ENCODE data around the gene KCNA3.
A peak's percentile ranks its signal among the peaks of the same experiment; 100 is the strongest.

The KCNA3 gene

DNA sequence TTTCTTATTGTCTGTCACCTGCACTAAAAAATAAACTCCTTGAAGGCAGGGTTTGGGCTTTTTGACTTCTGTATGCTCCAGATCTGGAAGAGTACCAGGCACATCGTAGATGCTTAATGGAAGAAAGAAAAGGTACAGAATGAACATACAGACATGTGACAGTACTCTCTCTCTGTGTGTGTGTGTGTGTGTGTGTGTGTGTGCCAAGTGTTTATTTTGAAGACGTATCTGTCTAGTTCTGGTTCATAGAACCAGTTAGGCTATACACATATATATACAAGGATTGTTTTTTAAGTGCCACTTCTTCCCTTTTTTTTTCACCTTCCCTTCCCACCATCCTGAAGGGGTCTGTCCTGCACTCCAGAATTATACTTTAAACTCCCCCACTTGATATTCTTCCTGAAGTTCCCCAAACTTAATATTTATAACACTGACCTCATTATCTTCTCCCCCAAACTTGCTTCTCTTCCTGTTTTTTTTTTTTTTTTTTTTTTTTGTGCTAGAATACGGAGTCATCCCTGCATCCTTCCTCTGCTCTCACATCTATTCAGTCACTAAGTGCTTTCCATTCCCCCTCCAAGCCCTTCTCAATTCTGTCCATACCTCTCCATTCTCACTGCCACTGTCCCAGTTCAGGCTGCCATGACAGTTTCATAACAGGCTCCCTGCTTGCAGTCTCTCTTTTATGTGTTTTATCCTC, 5.4 kb upstream of the KCNA3 start:
- H3K36me3 ChIP-seq (ENCODE audit: control insufficient read depth, insufficient read depth, low read length, severe bottlenecking): no peaks in the 10 kb centered on the region
- no peak overlapping the region for H3K9ac ChIP-seq (ENCODE audit: low read length)
- H3K27me3 ChIP-seq (replicated peaks; ENCODE audit: control insufficient read depth, insufficient read depth, low read length): peaks cover 31% of the 10 kb centered on the region
- no peak overlapping the region for H3K4me3 ChIP-seq (ENCODE audit: low read length)
- no peaks in the 10 kb centered on the region for H3K9me3 ChIP-seq (ENCODE audit: control insufficient read depth, low read length)
- no peaks in the 10 kb centered on the region for H3K4me1 ChIP-seq (ENCODE audit: control insufficient read depth, insufficient read depth, low read length)
- no peak for DNase-seq (ENCODE audit: low read depth)

DNA sequence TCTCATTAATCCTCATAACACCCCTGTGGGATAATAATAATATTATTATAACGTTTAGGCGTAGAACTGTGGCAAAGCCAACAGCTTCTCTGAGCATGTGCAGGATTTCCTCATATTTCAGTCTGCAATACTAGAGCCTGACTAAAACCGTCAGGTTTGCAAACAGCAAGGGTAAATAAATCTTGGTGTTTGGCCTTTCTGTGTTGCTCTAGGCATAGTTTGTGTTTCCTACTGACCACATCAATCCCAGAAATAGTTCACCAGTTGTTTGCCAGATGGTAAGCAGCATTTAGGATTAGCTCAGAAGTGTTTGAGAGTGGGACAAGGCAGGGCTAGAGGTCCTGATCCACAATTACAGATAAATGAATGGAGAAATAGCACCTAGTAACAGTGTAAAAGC, 2.8 kb upstream of the KCNA3 start:
- no peak overlapping the region for H3K9ac ChIP-seq (ENCODE audit: low read length)
- no peak for DNase-seq (ENCODE audit: low read depth)
- peaks cover 41% of the 10 kb centered on the region for H3K27me3 ChIP-seq (replicated peaks; ENCODE audit: control insufficient read depth, insufficient read depth, low read length)
- no peaks in the 10 kb centered on the region for H3K36me3 ChIP-seq (ENCODE audit: control insufficient read depth, insufficient read depth, low read length, severe bottlenecking)
- H3K4me3 ChIP-seq (ENCODE audit: low read length): no peak overlapping the region
- no peaks in the 10 kb centered on the region for H3K4me1 ChIP-seq (ENCODE audit: control insufficient read depth, insufficient read depth, low read length)
- H3K9me3 ChIP-seq (ENCODE audit: control insufficient read depth, low read length): peaks cover 6% of the 10 kb centered on the region

DNA sequence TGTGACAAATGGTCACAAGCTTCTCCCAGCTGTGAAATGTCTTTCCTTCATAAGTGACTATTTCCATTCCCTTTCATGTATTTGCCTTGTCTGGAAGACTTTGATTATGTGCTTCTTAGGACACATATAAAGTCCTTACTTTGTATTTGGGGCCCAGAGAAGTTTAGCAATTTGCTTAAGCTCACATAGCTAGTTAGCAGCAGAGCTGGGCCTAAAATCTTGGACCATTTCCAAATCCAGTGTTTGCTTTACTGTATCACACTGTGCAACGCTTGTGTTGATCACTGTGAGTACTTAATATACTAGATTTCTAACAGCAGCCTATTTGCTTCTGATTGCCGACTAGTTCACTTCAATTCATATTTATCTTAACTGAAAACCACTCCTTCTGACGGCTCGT, 2.2 kb upstream of the KCNA3 start:
- no peak for DNase-seq (ENCODE audit: low read depth)
- H3K4me1 ChIP-seq (ENCODE audit: control insufficient read depth, insufficient read depth, low read length): no peaks in the 10 kb centered on the region
- peaks cover 6% of the 10 kb centered on the region for H3K9me3 ChIP-seq (ENCODE audit: control insufficient read depth, low read length)
- peaks cover 41% of the 10 kb centered on the region for H3K27me3 ChIP-seq (replicated peaks; ENCODE audit: control insufficient read depth, insufficient read depth, low read length)
- H3K4me3 ChIP-seq (ENCODE audit: low read length): no peak overlapping the region
- H3K36me3 ChIP-seq (ENCODE audit: control insufficient read depth, insufficient read depth, low read length, severe bottlenecking): no peaks in the 10 kb centered on the region
- H3K9ac ChIP-seq (ENCODE audit: low read length): no peak overlapping the region

- Histone ChIP-seq H3K9me3 (ENCODE audit: control insufficient read depth, low read length) (peaks cover 6% of the 10 kb centered on the region), H3K27me3 (replicated peaks; ENCODE audit: control insufficient read depth, insufficient read depth, low read length) (peaks cover 28% of the 10 kb centered on the region), H3K4me1 (ENCODE audit: control insufficient read depth, insufficient read depth, low read length) (no peaks in the 10 kb centered on the region), H3K9ac (ENCODE audit: low read length) (no peak overlapping the region), H3K4me3 (ENCODE audit: low read length) (peak overlapping the region; percentile 66), H3K36me3 (ENCODE audit: control insufficient read depth, insufficient read depth, low read length, severe bottlenecking) (no peaks in the 10 kb centered on the region)
- DNase-seq (ENCODE audit: low read depth): no peak
Observed at GRCh38 chr1:110675060-110675791, 486 bp upstream of the KCNA3 start.

DNA sequence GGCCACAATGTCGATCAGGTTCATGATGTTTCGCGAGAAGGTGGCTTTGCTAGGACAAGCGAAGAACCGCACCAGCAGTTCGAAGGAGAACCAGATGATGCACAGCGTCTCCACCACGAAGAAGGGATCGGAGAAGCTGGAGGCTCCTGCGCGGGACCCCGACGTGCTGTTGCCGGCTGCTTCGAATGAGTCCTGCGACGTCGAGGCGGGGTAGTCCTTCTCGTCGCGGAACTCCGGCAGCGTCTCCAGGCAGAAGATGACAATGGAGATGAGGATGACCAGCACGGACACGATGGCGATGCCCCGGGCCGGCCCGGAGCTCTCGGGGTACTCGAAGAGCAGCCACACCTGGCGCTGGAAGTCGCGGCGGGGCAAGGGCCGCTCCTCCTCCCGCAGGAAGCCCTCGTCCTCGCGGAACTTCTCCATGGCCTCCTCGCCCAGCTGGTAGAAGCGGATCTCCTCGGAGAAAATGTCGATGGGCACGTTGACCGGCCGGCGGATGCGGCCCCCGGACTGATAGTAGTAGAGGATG, 869 bp downstream of the KCNA3 start:
- no peaks in the 10 kb centered on the region for H3K36me3 ChIP-seq (ENCODE audit: control insufficient read depth, insufficient read depth, low read length, severe bottlenecking)
- peaks cover 28% of the 10 kb centered on the region for H3K27me3 ChIP-seq (replicated peaks; ENCODE audit: control insufficient read depth, insufficient read depth, low read length)
- H3K9me3 ChIP-seq (ENCODE audit: control insufficient read depth, low read length): peaks cover 6% of the 10 kb centered on the region
- no peak for DNase-seq (ENCODE audit: low read depth)
- H3K4me1 ChIP-seq (ENCODE audit: control insufficient read depth, insufficient read depth, low read length): no peaks in the 10 kb centered on the region
- peak overlapping the region; percentile 66 for H3K4me3 ChIP-seq (ENCODE audit: low read length)
- H3K9ac ChIP-seq (ENCODE audit: low read length): no peak overlapping the region

DNA sequence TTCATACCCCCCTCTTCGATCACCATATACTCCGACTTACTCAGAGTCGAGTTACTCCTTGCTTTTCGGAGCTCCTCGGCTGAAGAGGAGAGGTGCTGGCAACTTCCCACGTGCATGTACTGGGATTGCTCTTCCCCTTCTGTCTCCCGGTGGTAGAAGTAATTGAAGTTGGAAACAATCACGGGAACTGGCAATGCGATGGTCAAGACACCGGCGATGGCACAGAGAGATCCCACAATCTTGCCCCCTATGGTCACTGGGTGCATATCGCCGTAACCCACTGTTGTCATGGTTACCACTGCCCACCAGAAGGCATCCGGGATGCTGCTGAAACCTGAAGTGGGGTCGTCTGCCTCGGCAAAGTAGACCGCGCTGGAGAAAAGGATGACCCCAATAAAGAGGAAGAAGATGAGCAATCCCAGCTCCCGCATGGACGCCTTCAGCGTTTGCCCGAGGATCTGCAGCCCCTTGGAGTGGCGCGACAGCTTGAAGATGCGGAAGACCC, 1.5 kb downstream of the KCNA3 start:
- Histone ChIP-seq H3K9ac (ENCODE audit: low read length) (no peak overlapping the region), H3K36me3 (ENCODE audit: control insufficient read depth, insufficient read depth, low read length, severe bottlenecking) (no peaks in the 10 kb centered on the region), H3K9me3 (ENCODE audit: control insufficient read depth, low read length) (peaks cover 6% of the 10 kb centered on the region), H3K4me1 (ENCODE audit: control insufficient read depth, insufficient read depth, low read length) (no peaks in the 10 kb centered on the region), H3K27me3 (replicated peaks; ENCODE audit: control insufficient read depth, insufficient read depth, low read length) (peaks cover 28% of the 10 kb centered on the region), H3K4me3 (ENCODE audit: low read length) (no peak overlapping the region)
- no peak for DNase-seq (ENCODE audit: low read depth)

DNA sequence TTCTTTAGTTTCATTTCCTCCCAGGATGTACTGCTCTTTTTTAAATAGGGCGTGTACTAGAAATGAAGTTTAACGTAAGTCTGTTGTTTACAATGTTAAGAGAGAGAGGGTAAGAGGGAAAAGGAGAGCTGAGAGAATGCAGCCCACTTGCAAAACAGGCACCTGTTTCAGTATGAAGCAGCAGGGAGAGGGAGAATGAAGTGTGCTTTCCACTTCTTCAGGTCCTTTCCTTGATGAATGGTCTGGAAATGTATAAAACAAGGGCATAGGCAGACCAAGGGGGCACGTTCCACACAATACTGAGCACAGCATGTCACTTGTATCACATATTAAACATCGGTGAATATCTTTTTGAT, 2.0 kb downstream of the KCNA3 start:
- Histone ChIP-seq H3K36me3 (ENCODE audit: control insufficient read depth, insufficient read depth, low read length, severe bottlenecking) (no peaks in the 10 kb centered on the region), H3K4me1 (ENCODE audit: control insufficient read depth, insufficient read depth, low read length) (no peaks in the 10 kb centered on the region), H3K4me3 (ENCODE audit: low read length) (no peak overlapping the region), H3K9me3 (ENCODE audit: control insufficient read depth, low read length) (peaks cover 6% of the 10 kb centered on the region), H3K27me3 (replicated peaks; ENCODE audit: control insufficient read depth, insufficient read depth, low read length) (peaks cover 28% of the 10 kb centered on the region), H3K9ac (ENCODE audit: low read length) (no peak overlapping the region)
- DNase-seq (ENCODE audit: low read depth): no peak

GRCh38 chr1:110672001-110672752, 2.6 kb downstream of the KCNA3 start:
- Histone ChIP-seq H3K9ac (ENCODE audit: low read length) (no peak overlapping the region), H3K4me1 (ENCODE audit: control insufficient read depth, insufficient read depth, low read length) (no peaks in the 10 kb centered on the region), H3K9me3 (ENCODE audit: control insufficient read depth, low read length) (peaks cover 6% of the 10 kb centered on the region), H3K36me3 (ENCODE audit: control insufficient read depth, insufficient read depth, low read length, severe bottlenecking) (no peaks in the 10 kb centered on the region), H3K4me3 (ENCODE audit: low read length) (no peak overlapping the region), H3K27me3 (replicated peaks; ENCODE audit: control insufficient read depth, insufficient read depth, low read length) (peaks cover 28% of the 10 kb centered on the region)
- DNase-seq (ENCODE audit: low read depth): no peak

DNA sequence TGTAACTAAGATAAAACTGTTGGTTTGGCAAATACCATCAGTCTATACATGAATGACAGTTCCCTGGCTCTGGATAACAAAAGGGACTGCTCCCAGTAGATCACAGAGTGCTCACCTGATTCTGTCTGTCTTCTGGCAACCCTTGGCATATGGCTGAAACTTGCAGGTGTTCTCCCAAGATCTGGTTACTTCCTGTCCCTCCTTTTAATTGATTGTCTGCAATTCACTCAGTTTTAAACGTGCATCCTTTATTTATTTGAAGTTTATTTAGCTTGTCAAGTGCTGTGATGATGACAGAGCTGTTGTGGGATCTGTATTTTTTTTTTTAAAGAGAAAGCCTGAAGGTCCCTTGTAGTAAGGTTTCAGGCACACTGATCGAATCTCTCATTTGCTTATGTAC, 3.4 kb downstream of the KCNA3 start:
- Histone ChIP-seq H3K4me3 (ENCODE audit: low read length) (no peak overlapping the region), H3K9ac (ENCODE audit: low read length) (no peak overlapping the region), H3K27me3 (replicated peaks; ENCODE audit: control insufficient read depth, insufficient read depth, low read length) (peaks cover 22% of the 10 kb centered on the region), H3K4me1 (ENCODE audit: control insufficient read depth, insufficient read depth, low read length) (no peaks in the 10 kb centered on the region), H3K36me3 (ENCODE audit: control insufficient read depth, insufficient read depth, low read length, severe bottlenecking) (no peaks in the 10 kb centered on the region), H3K9me3 (ENCODE audit: control insufficient read depth, low read length) (peaks cover 6% of the 10 kb centered on the region)
- DNase-seq (ENCODE audit: low read depth): no peak

- no peaks in the 10 kb centered on the region for H3K36me3 ChIP-seq (ENCODE audit: control insufficient read depth, insufficient read depth, low read length, severe bottlenecking)
- no peak overlapping the region for H3K9ac ChIP-seq (ENCODE audit: low read length)
- H3K27me3 ChIP-seq (replicated peaks; ENCODE audit: control insufficient read depth, insufficient read depth, low read length): peaks cover 24% of the 10 kb centered on the region
- no peak for DNase-seq (ENCODE audit: low read depth)
- no peak overlapping the region for H3K4me3 ChIP-seq (ENCODE audit: low read length)
- peaks cover 3% of the 10 kb centered on the region for H3K9me3 ChIP-seq (ENCODE audit: control insufficient read depth, low read length)
- H3K4me1 ChIP-seq (ENCODE audit: control insufficient read depth, insufficient read depth, low read length): no peaks in the 10 kb centered on the region
Observed at GRCh38 chr1:110668549-110668948, 6.2 kb downstream of the KCNA3 start.

GRCh38 chr1:110667776-110668175, 7.0 kb downstream of the KCNA3 start:
- Histone ChIP-seq H3K9ac (ENCODE audit: low read length) (no peak overlapping the region), H3K4me3 (ENCODE audit: low read length) (no peak overlapping the region), H3K9me3 (ENCODE audit: control insufficient read depth, low read length) (no peaks in the 10 kb centered on the region), H3K4me1 (ENCODE audit: control insufficient read depth, insufficient read depth, low read length) (no peaks in the 10 kb centered on the region), H3K27me3 (replicated peaks; ENCODE audit: control insufficient read depth, insufficient read depth, low read length) (peaks cover 16% of the 10 kb centered on the region), H3K36me3 (ENCODE audit: control insufficient read depth, insufficient read depth, low read length, severe bottlenecking) (no peaks in the 10 kb centered on the region)
- DNase-seq (ENCODE audit: low read depth): no peak
